GM19035 (cell line): Measurements from ENCODE around the gene KCNIP1.
A peak's percentile ranks its signal among the peaks of the same experiment; 100 is the strongest.

Experiments used
- ATAC-seq: cut with Tn5 transposase; IDR thresholded peaks from one replicate; pipeline ENCODE4 v1.9.1; 2021; ENCODE audit not compliant: unreplicated experiment

Gene KCNIP1

DNA sequence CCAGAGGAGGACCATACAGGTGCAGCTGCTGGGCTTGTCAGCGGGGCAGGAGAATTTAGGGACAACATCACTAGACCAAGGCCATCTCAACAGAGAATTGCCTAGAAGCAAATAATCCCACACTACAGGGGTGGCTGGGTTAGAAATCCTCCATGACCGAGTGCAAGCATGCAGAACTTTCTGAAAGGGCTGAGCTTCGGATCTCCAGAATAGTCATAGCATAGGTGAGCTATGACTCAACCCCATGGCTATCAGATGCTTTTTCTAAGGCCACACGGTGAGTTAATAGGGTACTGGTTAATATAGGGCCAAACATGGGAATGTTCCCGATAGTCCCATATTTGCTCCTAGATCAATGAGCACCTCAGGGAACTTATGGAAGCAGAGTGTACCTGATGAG lies 4.2 kb downstream of the KCNIP1 start:
- ATAC-seq, result peak; percentile 51

DNA sequence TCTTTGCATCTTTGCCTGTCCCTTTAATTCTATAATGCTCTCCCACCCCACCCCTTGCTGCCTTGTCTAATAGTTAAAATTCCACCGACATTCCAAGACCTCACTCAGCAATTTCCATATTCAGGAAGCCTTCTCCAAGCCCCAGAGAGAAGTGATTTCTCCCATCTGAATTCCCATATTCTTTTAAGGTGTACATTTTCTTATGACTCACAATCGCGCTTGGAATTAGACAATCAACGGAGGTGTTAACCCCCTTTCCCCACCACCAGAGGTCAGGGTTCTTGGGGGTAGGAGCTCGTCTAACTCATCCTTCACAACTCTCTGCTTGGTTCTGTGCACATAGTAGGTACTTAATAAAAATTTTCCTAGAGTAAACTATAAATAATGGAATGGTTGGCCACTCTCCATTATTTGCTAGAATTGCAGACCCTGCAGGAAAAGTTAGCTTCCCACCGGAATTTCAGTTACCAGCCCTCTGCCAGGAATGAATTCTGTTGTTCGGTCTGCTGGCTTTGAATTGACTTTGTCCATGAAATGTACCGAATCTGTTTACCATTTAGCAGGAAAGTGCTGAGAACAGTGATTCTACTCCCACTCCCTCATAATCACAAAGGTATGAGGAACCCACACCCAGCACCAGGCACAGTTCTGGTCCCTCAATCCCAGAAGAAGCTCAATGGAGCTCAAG lies 5.0 kb downstream of the KCNIP1 start:
- ATAC-seq, result no peak

GRCh38 chr5:170509348-170509660 lies 5.5 kb downstream of the KCNIP1 start:
- ATAC-seq, result no peak

DNA sequence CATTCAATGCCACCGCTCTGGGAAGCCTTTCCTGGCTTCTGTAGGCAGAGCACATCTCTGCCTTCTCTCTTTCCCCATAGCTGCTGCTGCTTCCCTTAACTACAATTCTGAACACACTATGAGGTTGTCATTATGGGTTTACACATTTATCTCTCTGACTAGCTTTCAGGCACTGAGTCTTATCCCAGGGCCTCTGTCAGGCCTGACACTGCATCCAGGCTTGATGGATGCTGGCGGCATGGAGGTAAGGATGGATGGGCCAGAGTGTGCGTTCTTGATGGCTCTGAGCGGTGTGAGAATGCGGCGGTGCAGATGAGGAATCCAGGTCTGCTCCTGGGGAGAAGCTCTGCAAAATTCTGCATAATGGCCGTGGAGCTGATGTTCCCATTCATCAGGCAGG lies 6.3 kb downstream of the KCNIP1 start:
- ATAC-seq, result no peak

GRCh38 chr5:170510559-170510958 lies 6.7 kb downstream of the KCNIP1 start:
- ATAC-seq, result no peak

DNA sequence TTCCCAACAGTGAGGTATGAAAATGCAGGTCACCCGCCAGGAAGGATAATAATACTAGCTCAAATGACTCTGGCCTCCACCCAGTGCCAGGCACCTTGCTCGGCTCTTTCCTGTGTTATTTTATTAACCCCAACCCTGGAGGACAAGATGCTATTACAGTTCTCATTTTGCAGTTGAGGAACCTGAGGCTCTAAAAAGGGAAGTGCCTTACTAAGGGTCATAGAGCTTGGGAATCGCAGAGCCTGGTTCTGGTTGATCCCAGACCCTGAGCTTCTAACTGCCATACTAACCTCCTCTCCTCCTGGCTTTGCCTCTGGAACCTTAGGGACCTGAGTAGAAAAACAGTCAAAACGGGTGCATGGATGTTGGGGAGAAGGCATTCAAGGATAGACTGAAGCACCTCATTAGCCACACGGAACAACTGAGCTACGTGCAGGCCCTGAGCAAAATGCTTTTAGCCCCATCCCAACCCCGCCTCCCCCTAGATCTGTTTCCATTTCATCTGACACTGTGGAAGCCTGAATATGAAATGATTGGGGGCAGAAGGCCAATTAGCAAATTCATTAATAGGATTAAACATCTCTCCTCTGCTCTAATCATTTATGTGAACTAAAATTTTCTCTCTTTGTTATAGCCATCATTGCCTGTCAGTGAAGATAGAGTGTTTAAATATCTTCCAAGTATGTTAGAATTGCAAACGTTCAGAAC lies 7.9 kb downstream of the KCNIP1 start:
- no peak for ATAC-seq

GRCh38 chr5:170513856-170514525 lies 10.2 kb downstream of the KCNIP1 start:
- ATAC-seq, result no peak

DNA sequence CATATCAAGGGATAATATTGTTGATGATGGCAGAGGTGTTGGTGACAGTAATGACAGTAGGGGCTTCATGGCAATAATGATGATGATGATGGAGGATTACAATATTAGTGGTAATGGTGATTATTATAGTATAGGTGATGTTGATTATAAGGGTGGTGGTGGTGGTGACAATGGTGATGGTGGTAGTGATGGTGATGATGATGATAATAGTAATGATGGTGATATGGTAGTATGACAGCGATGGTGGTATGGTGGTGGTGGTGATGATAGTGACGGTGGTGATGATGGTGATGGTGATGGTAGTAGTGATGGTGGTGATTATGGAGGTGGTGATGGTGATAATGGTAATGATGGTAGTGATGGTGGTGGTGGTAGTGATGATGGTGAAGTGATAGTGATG lies 13.6 kb downstream of the KCNIP1 start:
- no peak for ATAC-seq

- no peak for ATAC-seq
These were observed 14.5 kb downstream of the KCNIP1 start for GRCh38 chr5:170518277-170518676.

DNA sequence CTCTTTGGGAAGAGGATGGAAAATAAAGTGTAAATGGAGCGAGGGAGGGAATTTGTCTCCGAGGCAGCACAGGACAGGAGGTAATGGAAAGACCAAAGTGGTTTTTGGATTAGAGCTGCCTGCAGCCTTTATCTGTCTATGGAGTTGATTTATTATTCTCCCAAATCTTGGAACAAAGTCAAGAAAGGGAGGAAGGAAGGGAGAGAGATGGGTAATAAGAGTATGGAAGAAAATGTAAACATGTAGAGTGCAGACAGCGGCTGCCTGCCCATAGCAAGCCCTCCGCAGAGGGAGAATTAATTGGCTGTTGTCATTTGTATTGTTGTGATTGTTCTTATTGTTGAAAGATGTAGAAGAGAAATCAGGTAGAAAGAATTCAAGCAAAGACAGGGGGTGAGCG lies 15.7 kb downstream of the KCNIP1 start:
- no peak for ATAC-seq

DNA sequence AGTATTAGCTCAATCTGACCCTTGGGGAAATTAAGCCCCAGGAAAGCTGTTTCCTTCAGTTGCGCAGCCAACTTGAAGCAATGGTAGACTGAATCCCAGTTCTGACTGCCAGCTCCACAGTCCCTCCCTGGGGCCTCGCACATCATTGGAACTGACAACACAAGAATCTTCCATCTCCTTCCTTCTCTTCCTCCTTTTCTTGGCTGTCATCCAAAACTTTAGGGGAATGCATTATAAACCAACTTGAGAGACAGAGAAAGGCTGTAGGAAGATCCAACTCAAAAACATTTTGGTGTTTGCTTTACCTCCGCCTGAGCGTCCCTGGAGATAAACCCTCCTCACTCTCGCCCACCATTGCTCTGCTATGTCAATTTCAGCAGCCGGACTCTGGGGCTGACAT lies 16.6 kb downstream of the KCNIP1 start:
- ATAC-seq, result no peak

DNA sequence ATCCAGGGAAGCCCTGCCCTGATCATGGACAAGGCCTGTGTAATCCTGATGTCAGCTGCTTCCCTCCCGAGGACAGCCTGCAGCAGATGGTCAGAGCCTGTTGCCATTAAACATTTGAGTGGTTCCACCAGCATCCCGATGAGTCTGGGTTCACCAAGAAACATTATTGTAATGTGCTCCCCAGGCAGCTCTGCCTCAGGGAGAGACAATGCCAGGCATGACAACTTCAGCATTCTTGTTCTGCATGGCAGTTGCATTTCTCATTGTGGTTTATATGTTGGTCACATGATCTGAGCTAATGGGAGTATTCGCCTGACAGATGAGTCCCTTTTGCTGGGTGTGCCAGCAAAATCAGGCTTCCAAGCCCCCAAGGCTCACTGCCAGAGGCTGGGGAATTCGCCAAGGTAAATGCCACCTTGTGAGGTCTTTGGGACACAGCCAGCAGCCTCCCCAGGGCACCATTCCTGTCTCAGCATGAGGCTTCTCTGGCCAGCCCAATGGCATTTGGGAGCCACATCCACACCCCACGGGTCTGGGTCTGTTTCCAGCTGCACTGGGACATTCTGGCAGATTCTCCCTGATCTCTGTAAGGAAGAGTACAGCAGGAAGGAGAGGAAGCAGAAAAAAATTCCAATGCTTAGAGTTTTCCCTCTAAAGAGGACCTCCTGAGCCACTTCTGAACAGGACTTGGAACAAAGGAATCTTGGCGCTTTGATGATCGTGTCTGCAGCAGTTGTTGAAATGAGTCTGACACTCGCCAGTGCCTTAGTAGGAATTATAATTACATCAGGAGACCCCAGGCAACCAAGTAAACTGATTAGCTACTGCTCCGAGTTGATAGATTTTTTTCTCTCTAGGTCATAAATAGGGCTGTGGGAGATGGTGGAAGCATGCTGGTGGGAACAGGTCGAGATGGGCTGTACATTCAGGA lies 18.7 kb downstream of the KCNIP1 start:
- ATAC-seq, result no peak

DNA sequence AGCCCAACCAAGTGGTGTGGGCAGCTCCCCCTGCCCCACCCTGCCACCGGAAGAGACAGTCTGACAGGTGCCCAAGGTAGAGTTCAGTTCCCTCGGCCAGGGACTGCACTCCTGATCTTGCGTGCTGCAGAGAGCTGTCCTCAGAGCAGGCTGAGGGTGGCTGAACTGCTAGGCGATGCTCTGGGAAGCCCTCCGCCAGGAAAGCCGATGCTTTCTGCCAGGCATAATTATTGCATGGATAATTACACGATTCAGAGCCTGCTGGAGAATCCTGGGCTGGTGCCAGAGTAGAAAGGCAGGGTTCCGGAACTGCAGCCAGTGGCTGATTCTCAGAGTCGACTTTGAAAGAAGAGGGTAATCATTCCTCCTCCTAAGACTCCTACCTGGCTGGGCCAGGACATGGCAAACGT lies 19.3 kb downstream of the KCNIP1 start:
- ATAC-seq, result no peak

DNA sequence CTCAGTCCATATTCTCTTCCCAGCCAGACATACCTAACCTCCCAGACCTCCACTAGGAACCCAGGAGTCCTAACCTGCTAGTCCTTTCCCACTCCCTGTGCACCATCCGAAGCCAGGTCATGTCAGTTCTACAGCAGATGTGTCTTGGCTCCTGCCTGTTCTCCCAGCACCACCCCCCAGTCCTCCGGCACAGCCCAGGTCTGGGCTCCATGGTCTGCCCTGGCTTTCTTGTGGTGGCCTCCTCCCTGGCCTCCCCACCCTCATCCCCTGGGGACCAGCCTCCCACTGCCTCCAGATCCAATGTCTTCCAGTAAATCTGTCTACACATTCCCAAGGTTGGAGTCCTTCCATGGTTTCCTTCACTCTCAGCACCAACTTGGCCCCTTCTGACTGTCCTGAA lies 20.0 kb downstream of the KCNIP1 start:
- no peak for ATAC-seq

DNA sequence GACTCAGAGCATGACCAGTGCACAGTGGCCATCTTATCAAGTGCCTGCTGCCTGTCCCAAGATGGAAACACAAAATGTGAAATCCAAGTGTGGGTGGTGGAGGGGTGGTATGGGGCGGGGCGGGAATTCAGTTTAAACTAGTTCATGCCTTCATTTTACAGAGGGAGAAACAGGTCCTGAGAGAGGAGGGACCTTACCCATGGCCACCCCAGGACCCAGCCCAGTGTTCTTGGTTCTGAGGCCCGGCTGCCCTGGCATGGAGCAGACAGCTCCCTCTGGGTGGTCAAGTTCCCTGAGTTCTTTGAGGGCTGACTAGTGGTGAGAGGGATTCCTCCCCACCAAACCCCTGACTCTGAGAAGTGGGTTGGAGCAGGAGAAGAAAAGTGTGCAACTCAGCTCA lies 20.8 kb downstream of the KCNIP1 start:
- ATAC-seq, result no peak

DNA sequence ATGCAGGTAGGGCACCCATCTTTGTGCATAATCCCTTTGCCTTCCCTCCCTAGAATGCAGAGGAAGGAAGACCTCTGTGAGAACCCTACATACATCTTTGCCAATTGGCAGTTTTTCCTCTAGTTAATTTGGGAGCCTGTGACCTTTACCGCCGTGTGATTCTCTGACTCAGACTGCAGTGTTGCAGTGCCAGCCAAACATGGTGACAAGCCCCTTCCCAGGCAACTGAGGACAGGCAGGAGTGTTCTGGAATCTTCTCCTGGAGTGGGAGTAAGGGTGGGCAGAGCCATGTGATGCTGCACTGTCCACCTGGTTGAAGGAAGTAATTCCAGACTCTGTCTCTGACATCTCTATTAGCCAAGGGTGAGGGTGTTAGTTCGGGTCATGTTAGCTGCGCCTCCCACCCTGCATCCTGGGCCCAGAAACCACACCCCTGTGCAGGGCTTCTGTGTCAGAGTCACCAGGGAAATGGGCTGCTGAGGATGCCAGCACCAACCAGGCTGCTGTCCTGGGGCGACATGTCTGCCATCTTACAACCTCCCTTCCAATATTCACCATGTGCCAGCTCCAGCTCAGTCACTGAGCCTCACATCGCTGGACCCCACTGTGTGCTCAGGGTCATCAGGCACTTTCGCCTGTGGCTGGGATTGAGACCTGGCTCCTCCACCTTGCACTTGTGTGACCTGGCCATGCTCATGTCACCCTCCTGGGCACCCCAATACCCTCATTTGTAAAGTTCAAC lies 21.8 kb downstream of the KCNIP1 start:
- ATAC-seq, result no peak

DNA sequence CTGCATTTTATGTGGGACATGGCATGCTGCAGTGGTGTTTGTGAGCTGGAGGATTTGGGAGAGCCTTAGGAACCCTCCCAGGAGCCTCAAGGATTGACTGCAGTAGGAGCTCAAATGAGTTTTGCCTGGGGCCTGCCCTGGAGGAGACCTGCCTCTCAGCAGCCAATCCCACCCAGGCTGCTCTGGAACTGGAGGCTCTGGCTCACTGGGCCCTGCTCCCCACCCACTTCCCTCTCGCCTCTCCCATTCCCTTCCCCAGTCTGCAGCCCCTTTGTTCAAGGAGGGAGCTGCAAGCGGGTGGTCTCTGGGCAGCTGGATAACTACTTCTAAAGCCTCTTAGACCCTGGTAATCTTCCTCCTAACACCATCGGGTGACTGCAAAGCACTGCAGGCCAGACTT lies 24.2 kb downstream of the KCNIP1 start:
- ATAC-seq, result no peak

GRCh38 chr5:170528976-170529375 lies 25.2 kb downstream of the KCNIP1 start:
- no peak for ATAC-seq

GRCh38 chr5:170532935-170533334 lies 29.1 kb downstream of the KCNIP1 start:
- no peak for ATAC-seq

DNA sequence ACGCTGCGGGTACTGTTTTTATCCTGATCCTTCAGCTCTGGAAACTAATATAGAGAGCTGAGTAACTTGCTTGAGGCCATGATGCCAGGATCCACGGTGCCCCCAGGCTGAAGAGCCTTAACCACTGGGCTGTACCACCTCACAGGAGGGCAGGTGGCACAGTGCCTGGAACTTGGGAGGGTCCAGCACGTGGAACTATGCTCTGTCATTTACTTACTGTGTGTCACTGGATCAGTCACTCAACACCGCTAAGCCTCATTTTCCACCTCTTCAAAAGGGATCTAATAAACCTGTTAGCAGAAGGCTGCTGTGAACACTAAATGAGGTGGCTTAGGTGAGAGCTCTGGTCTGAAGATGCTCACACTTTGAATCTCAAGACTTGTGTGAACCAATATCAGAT lies 29.6 kb downstream of the KCNIP1 start:
- ATAC-seq, result no peak

GRCh38 chr5:170534177-170534576 lies 30.4 kb downstream of the KCNIP1 start:
- no peak for ATAC-seq
